Vagina (tissue), 2 donors: ENCODE measurements around the gene IFIT2. TPM values are rescaled to one million over a fixed set of nuclear protein-coding genes. Genes with fewer than 3 reads are reported as not detected.
"Not testable (repeated sequence)": the region's sequence is repeated elsewhere in the genome, so short reads cannot be mapped to it uniquely, and the experiment has no call there.

Source experiments
- DNase-seq, 2 donors: peaks; one replicate each; pipeline ENCODE4 v3.0.0-alpha.2; 2017; ENCODE audit errors: extremely low spot score in 2 of 2
- H3K27ac ChIP-seq: fragments of 200-600 bp; sonication (generic); one replicate; pipeline ENCODE4 v1.5.1; 2019
- H3K27me3 ChIP-seq: fragments of 200-600 bp; sonication (generic); one replicate; pipeline ENCODE4 v1.5.1; 2019
- H3K36me3 ChIP-seq, 2 donors: fragments of 200-600 bp; sonication (generic); one replicate each; pipeline ENCODE4 v1.5.1; 2017 to 2019
- H3K4me1 ChIP-seq: fragments of 200-600 bp; sonication (generic); one replicate; pipeline ENCODE4 v1.5.1; 2019
- H3K4me3 ChIP-seq, 2 donors: fragments of 200-600 bp; sonication (generic); 1 replicate in 1 of 2; 2 replicates in 1 of 2; pipeline ENCODE4 v1.5.1; 2016 to 2019
- H3K9me3 ChIP-seq: fragments of 200-600 bp; sonication (generic); one replicate; pipeline ENCODE4 v1.5.1; 2019
- CTCF ChIP-seq, 3 experiments: fragments of 450-650 bp in 2 of 3; fragments of 200-600 bp in 1 of 3; sonication (generic) in 1 of 3; IDR thresholded peaks; one replicate each; pipeline ENCODE4 v1.5.1; 2017 to 2019; ENCODE audit warnings: antibody characterized with exemption in 3 of 3, mild to moderate bottlenecking in 2 of 3, moderate library complexity in 2 of 3
- POLR2A ChIP-seq, 2 donors: fragments of 450-650 bp; IDR thresholded peaks; one replicate each; pipeline ENCODE4 v1.6.1; 2017; ENCODE audit warnings: antibody characterized with exemption in 2 of 2, mild to moderate bottlenecking in 2 of 2, moderate library complexity in 2 of 2
- POLR2AphosphoS5 ChIP-seq, 2 donors: sonication (generic); formaldehyde crosslinking; IDR thresholded peaks; one replicate each; pipeline ENCODE4 v1.9.0; 2017; ENCODE audit warnings: antibody characterized with exemption in 2 of 2, mild to moderate bottlenecking in 2 of 2, low read depth in 1 of 2; ENCODE audit not compliant: insufficient read depth in 1 of 2
- intact Hi-C: fragments of 100-400 bp; cut with DNase I; formaldehyde crosslinking; loops from one replicate; pipeline ENCODE4 v1.15.1; 2023
- total RNA-seq: library from RNA; depleted of rRNA; stranded (reverse); fragments of >200 nt; gene quantifications from one replicate; pipeline ENCODE4 v1.2.3, GENCODE V29; 2016

The IFIT2 gene
- total RNA-seq, 1 donor from 2014 or later, result 2.9 TPM

GRCh38 chr10:89348481-89348880 lies 46.6 kb downstream of the IFIT2 start:
- Histone ChIP-seq H3K27ac (peak overlapping the region; percentile 59), H3K27me3 (no peaks in the 10 kb centered on the region), H3K36me3 (no peaks in the 10 kb centered on the region), H3K4me3 (no peak overlapping the region), H3K4me1 (peaks cover 37% of the 10 kb centered on the region), H3K9me3 (no peaks in the 10 kb centered on the region)
- DNase-seq, result no peak
- TF ChIP-seq CTCF (IDR thresholded peaks at IDR 0.05) (no peak), POLR2A (IDR thresholded peaks at IDR 0.05) (no peak), POLR2AphosphoS5 (IDR thresholded peaks at IDR 0.05; ENCODE audit: insufficient read depth in 1 of 2, low read depth in 1 of 2) (no peak)
- intact Hi-C loops, result no loop called here

GRCh38 chr10:89348975-89349374 lies 47.1 kb downstream of the IFIT2 start:
- no peak for DNase-seq
- TF ChIP-seq POLR2A (IDR thresholded peaks at IDR 0.05) (no peak), CTCF (IDR thresholded peaks at IDR 0.05) (no peak)
- no peaks in the 10 kb centered on the region for H3K27me3 ChIP-seq
- intact Hi-C loops, result no loop called here
- H3K36me3 ChIP-seq, result no peaks in the 10 kb centered on the region
- peak overlapping the region; percentile 37 for H3K27ac ChIP-seq
- no peaks in the 10 kb centered on the region for H3K9me3 ChIP-seq
- H3K4me3 ChIP-seq, result no peak overlapping the region
- H3K4me1 ChIP-seq, result peaks cover 37% of the 10 kb centered on the region

DNA sequence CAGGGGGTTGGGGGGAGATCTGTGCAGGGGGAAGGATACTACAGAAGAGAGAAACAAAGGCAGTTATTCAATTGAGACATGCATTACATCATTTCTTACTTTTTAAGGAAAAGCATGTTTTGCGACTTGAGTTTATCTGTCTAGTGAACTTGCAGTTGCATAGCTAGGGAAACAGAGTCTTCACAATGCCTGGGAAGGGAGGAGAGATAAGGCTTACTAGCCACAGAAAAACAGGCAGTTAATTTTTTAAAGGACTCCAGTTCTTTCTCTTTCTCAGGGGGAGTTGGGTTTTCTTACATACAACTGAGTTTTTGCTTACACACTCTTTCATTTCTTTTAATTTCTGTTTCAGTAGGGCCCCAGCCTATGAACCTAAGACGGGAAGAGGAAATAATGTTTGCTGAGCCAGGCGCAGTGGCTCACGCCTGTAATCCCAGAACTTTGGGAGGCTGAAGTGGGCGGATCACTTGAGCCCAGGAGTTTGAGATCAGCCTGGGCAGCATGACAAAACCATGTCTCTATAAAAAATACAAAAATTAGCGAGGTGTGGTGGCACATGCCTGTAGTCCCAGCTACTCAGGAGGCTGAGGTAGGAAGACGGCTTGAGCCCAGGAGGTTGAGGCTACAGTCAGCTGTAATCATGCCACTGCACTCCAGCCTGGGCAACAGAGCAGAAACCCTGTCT lies 48.9 kb downstream of the IFIT2 start:
- TF ChIP-seq POLR2AphosphoS5 (IDR thresholded peaks at IDR 0.05; ENCODE audit: insufficient read depth in 1 of 2, low read depth in 1 of 2), result peak in 1 of 2 donors; percentile 30
- H3K27me3 ChIP-seq, H3K9me3 ChIP-seq, H3K36me3 ChIP-seq, intact Hi-C loops, DNase-seq: not testable (repeated sequence)
- Histone ChIP-seq H3K4me1 (peaks cover 37% of the 10 kb centered on the region), H3K27ac (peak overlapping the region; percentile 85), H3K4me3 (peak overlapping the region in 1 of 2 donors; percentile 4)

GRCh38 chr10:89351412-89351779 lies 49.5 kb downstream of the IFIT2 start:
- peak overlapping the region in 1 of 2 donors; percentile 4 for H3K4me3 ChIP-seq
- peaks cover 37% of the 10 kb centered on the region for H3K4me1 ChIP-seq
- H3K27ac ChIP-seq, result peak overlapping the region; percentile 85
- H3K9me3 ChIP-seq, result no peaks in the 10 kb centered on the region
- no peak for TF ChIP-seq POLR2A (IDR thresholded peaks at IDR 0.05)
- no peak for TF ChIP-seq CTCF (IDR thresholded peaks at IDR 0.05)
- no peak for TF ChIP-seq POLR2AphosphoS5 (IDR thresholded peaks at IDR 0.05; ENCODE audit: insufficient read depth in 1 of 2, low read depth in 1 of 2)
- no peaks in the 10 kb centered on the region for H3K36me3 ChIP-seq
- H3K27me3 ChIP-seq, result no peaks in the 10 kb centered on the region
- no peak for DNase-seq
- intact Hi-C loops, result no loop called here

GRCh38 chr10:89351780-89352597 lies 50.1 kb downstream of the IFIT2 start:
- peak overlapping the region in 1 of 2 donors; percentile 4 for H3K4me3 ChIP-seq
- peaks cover 37% of the 10 kb centered on the region for H3K4me1 ChIP-seq
- no peaks in the 10 kb centered on the region for H3K9me3 ChIP-seq
- TF ChIP-seq POLR2AphosphoS5 (IDR thresholded peaks at IDR 0.05; ENCODE audit: insufficient read depth in 1 of 2, low read depth in 1 of 2) (peak in 1 of 2 donors; percentile 45), CTCF (IDR thresholded peaks at IDR 0.05) (no peak)
- no peaks in the 10 kb centered on the region for H3K36me3 ChIP-seq
- intact Hi-C loops, result no loop called here
- DNase-seq, result no peak
- peak overlapping the region; percentile 85 for H3K27ac ChIP-seq
- H3K27me3 ChIP-seq, result no peaks in the 10 kb centered on the region
